GM06990 (cell line): ENCODE results near the gene TRIM77.
"Not testable (repeated sequence)": the region's sequence is repeated elsewhere in the genome, so short reads cannot be mapped to it uniquely, and the experiment has no call there.

Experiments used
- DNase-seq: peaks from one replicate; pipeline ENCODE4 v3.0.0-alpha.2; 2011; ENCODE audit not compliant: insufficient read length; ENCODE audit errors: extremely low read depth
- H3K27me3 ChIP-seq: replicated peaks from 2 replicates; pipeline ENCODE4 v1.6.0; 2011; ENCODE audit warnings: low read length; ENCODE audit not compliant: control insufficient read depth, insufficient read depth
- H3K36me3 ChIP-seq: 2 replicates; pipeline ENCODE4 v1.5.1; 2011; ENCODE audit warnings: low read length; ENCODE audit not compliant: control insufficient read depth, insufficient read depth
- H3K4me3 ChIP-seq: replicated peaks from 2 replicates; pipeline ENCODE4 v1.5.1; 2011; ENCODE audit warnings: low read depth, mild to moderate bottlenecking, control low read depth, low read length
- CTCF ChIP-seq: IDR thresholded peaks from 2 replicates; pipeline ENCODE4 v1.5.1; 2011; ENCODE audit warnings: low read length, control low read depth, mild to moderate bottlenecking, inconsistent platforms; ENCODE audit not compliant: insufficient read depth, poor library complexity, severe bottlenecking

The TRIM77 gene

GRCh38 chr11:89709999-89710398 is at the start of gene TRIM77:
Gene TRIM77, plus strand, starts transcription at chr11:89710299. Its CDS starts 0 bp downstream, at chr11:89710299.
- not testable (repeated sequence) for DNase-seq, H3K27me3 ChIP-seq, H3K36me3 ChIP-seq, H3K4me3 ChIP-seq

- no peak for TF ChIP-seq CTCF
- Histone ChIP-seq H3K4me3 (no peak overlapping the region), H3K36me3 (no peaks in the 10 kb centered on the region), H3K27me3 (no peaks in the 10 kb centered on the region)
- no peak for DNase-seq
Measured at GRCh38 chr11:89667001-89667400, 43.1 kb upstream of the TRIM77 start.

GRCh38 chr11:89668158-89668557 is 41.9 kb upstream of the TRIM77 start:
- not testable (repeated sequence) for H3K27me3 ChIP-seq, H3K36me3 ChIP-seq, H3K4me3 ChIP-seq, DNase-seq

GRCh38 chr11:89669586-89669985 is 40.5 kb upstream of the TRIM77 start:
- H3K27me3 ChIP-seq, H3K36me3 ChIP-seq, H3K4me3 ChIP-seq, DNase-seq: not testable (repeated sequence)

GRCh38 chr11:89669993-89670669 is 40.0 kb upstream of the TRIM77 start:
- H3K4me3 ChIP-seq, H3K36me3 ChIP-seq, H3K27me3 ChIP-seq, DNase-seq: not testable (repeated sequence)

GRCh38 chr11:89672547-89672946 is 37.6 kb upstream of the TRIM77 start:
- not testable (repeated sequence) for H3K27me3 ChIP-seq, H3K4me3 ChIP-seq, DNase-seq, H3K36me3 ChIP-seq

GRCh38 chr11:89673380-89673779 is 36.7 kb upstream of the TRIM77 start:
- DNase-seq, H3K4me3 ChIP-seq, H3K27me3 ChIP-seq, H3K36me3 ChIP-seq: not testable (repeated sequence)

GRCh38 chr11:89675383-89675782 is 34.7 kb upstream of the TRIM77 start:
- not testable (repeated sequence) for DNase-seq, H3K36me3 ChIP-seq, H3K27me3 ChIP-seq, H3K4me3 ChIP-seq

- H3K4me3 ChIP-seq, H3K27me3 ChIP-seq, H3K36me3 ChIP-seq, DNase-seq: not testable (repeated sequence)
Measured at GRCh38 chr11:89675948-89676347, 34.2 kb upstream of the TRIM77 start.

- H3K27me3 ChIP-seq, DNase-seq: not testable (repeated sequence)
Measured at GRCh38 chr11:89707080-89707479, 3.0 kb upstream of the TRIM77 start.

GRCh38 chr11:89724866-89725498 is 14.9 kb downstream of the TRIM77 start:
- not testable (repeated sequence) for DNase-seq, H3K4me3 ChIP-seq, H3K36me3 ChIP-seq, H3K27me3 ChIP-seq

More at GRCh38 chr11:89707080-89707479, 3.0 kb upstream of the TRIM77 start:
- not testable (repeated sequence) for H3K4me3 ChIP-seq, H3K36me3 ChIP-seq

GRCh38 chr11:89730215-89730614 is 20.1 kb downstream of the TRIM77 start:
- not testable (repeated sequence) for DNase-seq, H3K36me3 ChIP-seq, H3K27me3 ChIP-seq, H3K4me3 ChIP-seq
